ENCODE data around the gene SLC1A4.

- TF ChIP-seq CTCF (conservative IDR thresholded peaks at IDR 0.05; ENCODE audit: low read depth, low read length) (no peak), EZH2 (IDR thresholded peaks at IDR 0.05; ENCODE audit: low read length, unreplicated experiment) (no peak), EZH2phosphoT487 (IDR thresholded peaks at IDR 0.05; ENCODE audit: borderline replicate concordance, low read length) (no peak)
Measured at GRCh38 chr2:64951306-64951953, 37.8 kb upstream of the SLC1A4 start.
